K562 (cell line): ENCODE data around the gene ACAP3. TPM values are rescaled to one million over a fixed set of nuclear protein-coding genes. Genes with fewer than 3 reads are reported as not detected.

Source experiments
- ATAC-seq: fragments of 200-7000 bp; cut with Tn5 transposase; 3 replicates; pipeline ENCODE4 v1.9.1; 2020; ENCODE audit warnings: moderate library complexity
- BruUV-seq: library from RNA; stranded (reverse); fragments of 400-500 nt; replicated peaks from 2 replicates; lab custom pipeline; 2021; lab: Mats Ljungman, UMichigan
- CTCF ChIA-PET: fragments of 300-600 bp; formaldehyde crosslinking; extraction: SDS; loops from one replicate; lab custom pipeline; 2021; ENCODE audit warnings: low intra/inter-chr PET ratio; lab: Yijun Ruan, JAX
- POLR2A ChIA-PET: fragments of 300-600, 350-650 bp; sonication (Branson Sonifier 250); formaldehyde crosslinking; extraction: SDS; loops from one replicate; lab custom pipeline; 2021; ENCODE audit warnings: antibody characterized with exemption, inconsistent platforms; lab: Yijun Ruan, JAX
- DNase-seq, 4 experiments: peaks; one replicate each; pipeline versions ENCODE4 v3.0.0 to v3.0.0-alpha.2; 2011 to 2018; ENCODE audit warnings: low spot score in 3 of 4, mixed read lengths in 3 of 4; ENCODE audit errors: extremely low read depth in 1 of 4
- FAIRE-seq: peaks from 2 replicates; lab custom pipeline; 2011; peaks lifted over from hg19 to GRCh38; lab: Jason Lieb, UNC
- H2AFZ ChIP-seq: 2 replicates; pipeline ENCODE4 v1.6.0; 2011; ENCODE audit warnings: low read depth, low read length, control low read depth, inconsistent platforms
- H3K27ac ChIP-seq: fragments of 200-600 bp; 3 replicates; pipeline ENCODE4 v1.8.0; 2011; ENCODE audit warnings: low read depth, mild to moderate bottlenecking, control low read depth, inconsistent platforms, low read length, moderate library complexity, mixed read lengths; ENCODE audit errors: extremely low read depth
- H3K27me3 ChIP-seq, 2 experiments: fragments of 300-600 bp in 1 of 2; 2 replicates in 1 of 2; 3 replicates in 1 of 2; pipeline versions ENCODE4 v1.6.0 to v1.8.0; 2011; ENCODE audit warnings: inconsistent platforms in 2 of 2, low read length in 2 of 2, mild to moderate bottlenecking in 1 of 2, mixed read lengths in 1 of 2, moderate library complexity in 1 of 2; ENCODE audit not compliant: control insufficient read depth in 2 of 2, insufficient read depth in 2 of 2
- H3K36me3 ChIP-seq: fragments of 300-600 bp; 3 replicates; pipeline ENCODE4 v1.8.0; 2011; ENCODE audit warnings: mild to moderate bottlenecking, low read length, inconsistent platforms; ENCODE audit not compliant: control insufficient read depth, insufficient read depth
- H3K4me1 ChIP-seq, 2 experiments: fragments of 200-600 bp in 1 of 2; replicated peaks in 1 of 2; 2 replicates in 1 of 2; 3 replicates in 1 of 2; pipeline versions ENCODE4 v1.5.1 to v1.8.0; 2011; ENCODE audit warnings: inconsistent platforms in 2 of 2, low read length in 2 of 2, mild to moderate bottlenecking in 1 of 2, mixed read lengths in 1 of 2, moderate library complexity in 1 of 2; ENCODE audit not compliant: control insufficient read depth in 2 of 2, insufficient read depth in 2 of 2
- H3K4me2 ChIP-seq: 2 replicates; pipeline ENCODE4 v1.6.1; 2011; ENCODE audit warnings: low read length, control low read depth, inconsistent platforms, mixed read lengths; ENCODE audit not compliant: insufficient read depth
- H3K4me3 ChIP-seq: fragments of 200-600 bp; sonication (generic), shearing (Covaris generic); 2 replicates; pipeline ENCODE4 v1.5.1; 2016; ENCODE audit warnings: control low read depth, inconsistent platforms
- H3K79me2 ChIP-seq: fragments of 200-600 bp; 3 replicates; pipeline ENCODE4 v1.8.0; 2011; ENCODE audit warnings: low read length, inconsistent platforms; ENCODE audit not compliant: control insufficient read depth, insufficient read depth
- H3K9ac ChIP-seq, 2 experiments: 2 replicates each; pipeline versions ENCODE4 v1.6.0 to v1.6.1; 2011; ENCODE audit warnings: low read depth in 2 of 2, low read length in 2 of 2, control low read depth in 1 of 2, inconsistent platforms in 1 of 2, mild to moderate bottlenecking in 1 of 2, mixed read lengths in 1 of 2; ENCODE audit not compliant: insufficient read depth in 1 of 2
- H3K9me1 ChIP-seq: one replicate; pipeline ENCODE4 v1.6.0; 2011; ENCODE audit warnings: inconsistent platforms, mild to moderate bottlenecking, low read length, moderate library complexity; ENCODE audit not compliant: control insufficient read depth, insufficient read depth
- H3K9me3 ChIP-seq: replicated peaks from 2 replicates; pipeline ENCODE4 v1.5.1; 2011; ENCODE audit warnings: low read depth, low read length, inconsistent platforms; ENCODE audit not compliant: control insufficient read depth, insufficient read depth
- H4K20me1 ChIP-seq: replicated peaks from 2 replicates; pipeline ENCODE4 v1.6.1; 2011; ENCODE audit warnings: low read length, inconsistent platforms, mixed read lengths; ENCODE audit not compliant: control insufficient read depth, insufficient read depth
- NBN ChIP-seq: fragments of 450-650 bp; IDR thresholded peaks from 2 replicates; pipeline ENCODE4 v1.6.1; 2016; ENCODE audit warnings: low read depth, mild to moderate bottlenecking
- PHB2 ChIP-seq: fragments of 450-650 bp; IDR thresholded peaks from 2 replicates; pipeline ENCODE4 v1.6.1; 2017; ENCODE audit warnings: low read depth
- ZBTB7A ChIP-seq: IDR thresholded peaks from 2 replicates; pipeline ENCODE4 v1.6.1; 2011; ENCODE audit warnings: low read depth, mild to moderate bottlenecking, low read length, moderate library complexity, borderline replicate concordance; ENCODE audit not compliant: control insufficient read depth
- ZNF639 ChIP-seq, 2 experiments: fragments of 200-800 bp in 1 of 2; sonication (Bioruptor generic) in 1 of 2; sonication (generic) in 1 of 2; formaldehyde crosslinking in 1 of 2; IDR thresholded peaks in 1 of 2; conservative IDR thresholded peaks in 1 of 2; 2 replicates each; pipeline versions ENCODE4 v1.5.0 to v1.6.1; 2016 to 2020; ENCODE audit warnings: missing compliant biosample characterization in 1 of 2, missing genetic modification characterization in 1 of 2, missing genetic modification reagents in 1 of 2
- WGBS: fragments of 100-300 bp; shearing (Covaris generic); methylation state at CpG from one replicate; pipeline ENCODE4 v1.1.6; 2016; ENCODE audit warnings: low coverage, mixed read lengths; ENCODE audit not compliant: insufficient coverage; ENCODE audit errors: missing lambda C conversion rate; 5-methylcytosine and 5-hydroxymethylcytosine counted together
- in situ Hi-C: fragments of 300-500 bp; cut with MboI; formaldehyde crosslinking; loops from 4 replicates; pipeline ENCODE4 v1.15.0; 2018; ENCODE audit warnings: inconsistent platforms, mixed read lengths
- intact Hi-C: fragments of 100-400 bp; cut with micrococcal nuclease; formaldehyde crosslinking; loops from 2 replicates; pipeline ENCODE4 v1.14.2; 2022
- polyA plus RNA-seq, 8 experiments: library from polyadenylated mRNA; depleted of rRNA in 4 of 8; stranded (reverse) in 5 of 8; unstranded in 3 of 8; fragments of >200 nt; fragmentation: Nextera tagmentation in 2 of 8; fragmentation: Illumina TruSeq in 1 of 8; extraction: Ambion mirVana in 2 of 8; extraction: Trizol in 1 of 8; gene quantifications; 2 replicates each; pipeline versions ENCODE4 v1.2.1 to v1.2.3, GENCODE V29; 2011 to 2014; ENCODE audit warnings: inconsistent platforms in 1 of 8, missing spikeins in 1 of 8
- total RNA-seq, 7 experiments: library from RNA; depleted of rRNA in 6 of 7; stranded (reverse); fragments of >200 nt in 6 of 7; fragmentation: Illumina TruSeq in 2 of 7; extraction: Trizol in 2 of 7; gene quantifications; 2 replicates each; pipeline versions ENCODE4 v1.2.1 to v1.2.3, GENCODE V29; 2011 to 2021; ENCODE audit warnings: low replicate concordance in 1 of 7
- TF ChIP-seq, protein P1 (sequence below): sonication (generic); formaldehyde crosslinking; IDR thresholded peaks from 2 replicates; pipeline ENCODE4 v1.8.1; 2023; ENCODE audit warnings: mild to moderate bottlenecking, missing genetic modification reagents
- TF ChIP-seq, protein P2 (sequence below), 3 experiments: IDR thresholded peaks in 2 of 3; conservative IDR thresholded peaks in 1 of 3; 2 replicates each; pipeline ENCODE4 v1.5.1; 2011 to 2012; ENCODE audit warnings: low read length in 3 of 3, mild to moderate bottlenecking in 3 of 3, control low read depth in 2 of 3, improper control_type of control experiment in 1 of 3, inconsistent platforms in 1 of 3, low read depth in 1 of 3, mixed read lengths in 1 of 3, moderate library complexity in 1 of 3; ENCODE audit not compliant: insufficient read depth in 2 of 3

Gene ACAP3
- total and polyA plus RNA-seq, 9 of the 15 experiments (the other 6 are each of a cell fraction or from before 2014, with no cell fraction given), result 0.01 to 49.0 (median 12.0) TPM

- H3K4me1 ChIP-seq, result peaks cover 0 to 70% of the 10 kb centered on the region in 2 experiments; a peak in 3 of 5 replicates
- WGBS, result 80% methylated on average over 20 of the region's 23 CpGs
- H3K9me3 ChIP-seq, result no peaks in the 10 kb centered on the region
- H3K27ac ChIP-seq, result no peak overlapping the region
- CTCF ChIA-PET, result interaction anchor here (0.5 kb wide), 1 partner anchor 16 kb away, joined by 3 read pairs; no protein-coding TSS in a partner anchor
- H3K36me3 ChIP-seq, result no peaks in the 10 kb centered on the region
- FAIRE-seq (no peak), ATAC-seq (no peak), DNase-seq (peak in 1 of 4 experiments; percentile 55)
- H3K4me3 ChIP-seq, result no peak overlapping the region
- no peak overlapping the region for H3K4me2 ChIP-seq
- no peaks in the 10 kb centered on the region for H3K27me3 ChIP-seq
- no peaks in the 10 kb centered on the region for H3K79me2 ChIP-seq
- no peaks in the 10 kb centered on the region for H4K20me1 ChIP-seq
- no peak overlapping the region for H3K9ac ChIP-seq
- H2AFZ ChIP-seq, result no peak overlapping the region
- intact Hi-C loops, result no loop called here
- in situ Hi-C loops, result no loop called here
- H3K9me1 ChIP-seq, result no peaks in the 10 kb centered on the region
- no TSS peak for BruUV-seq
- POLR2A ChIA-PET, result no interaction called here
- TF ChIP-seq, protein P1, sequence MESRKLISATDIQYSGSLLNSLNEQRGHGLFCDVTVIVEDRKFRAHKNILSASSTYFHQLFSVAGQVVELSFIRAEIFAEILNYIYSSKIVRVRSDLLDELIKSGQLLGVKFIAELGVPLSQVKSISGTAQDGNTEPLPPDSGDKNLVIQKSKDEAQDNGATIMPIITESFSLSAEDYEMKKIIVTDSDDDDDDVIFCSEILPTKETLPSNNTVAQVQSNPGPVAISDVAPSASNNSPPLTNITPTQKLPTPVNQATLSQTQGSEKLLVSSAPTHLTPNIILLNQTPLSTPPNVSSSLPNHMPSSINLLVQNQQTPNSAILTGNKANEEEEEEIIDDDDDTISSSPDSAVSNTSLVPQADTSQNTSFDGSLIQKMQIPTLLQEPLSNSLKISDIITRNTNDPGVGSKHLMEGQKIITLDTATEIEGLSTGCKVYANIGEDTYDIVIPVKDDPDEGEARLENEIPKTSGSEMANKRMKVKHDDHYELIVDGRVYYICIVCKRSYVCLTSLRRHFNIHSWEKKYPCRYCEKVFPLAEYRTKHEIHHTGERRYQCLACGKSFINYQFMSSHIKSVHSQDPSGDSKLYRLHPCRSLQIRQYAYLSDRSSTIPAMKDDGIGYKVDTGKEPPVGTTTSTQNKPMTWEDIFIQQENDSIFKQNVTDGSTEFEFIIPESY (CRISPR knock-in tag), result peak; percentile 74; the same call in 1 of the 2 replicates
- TF ChIP-seq PHB2, result no peak
- 0 out of 4 replicates have a peak, but pooled peaks of 1 of the 2 experiments have one; percentile 5 for TF ChIP-seq ZNF639 (CRISPR knock-in tag; conservative IDR thresholded peaks at IDR 0.05 in 1 of 2, IDR thresholded peaks at IDR 0.05 in 1 of 2)
- no peak for TF ChIP-seq NBN
- TF ChIP-seq ZBTB7A, result peak; percentile 58; the same call in 1 of the 2 replicates
- TF ChIP-seq, protein P2, sequence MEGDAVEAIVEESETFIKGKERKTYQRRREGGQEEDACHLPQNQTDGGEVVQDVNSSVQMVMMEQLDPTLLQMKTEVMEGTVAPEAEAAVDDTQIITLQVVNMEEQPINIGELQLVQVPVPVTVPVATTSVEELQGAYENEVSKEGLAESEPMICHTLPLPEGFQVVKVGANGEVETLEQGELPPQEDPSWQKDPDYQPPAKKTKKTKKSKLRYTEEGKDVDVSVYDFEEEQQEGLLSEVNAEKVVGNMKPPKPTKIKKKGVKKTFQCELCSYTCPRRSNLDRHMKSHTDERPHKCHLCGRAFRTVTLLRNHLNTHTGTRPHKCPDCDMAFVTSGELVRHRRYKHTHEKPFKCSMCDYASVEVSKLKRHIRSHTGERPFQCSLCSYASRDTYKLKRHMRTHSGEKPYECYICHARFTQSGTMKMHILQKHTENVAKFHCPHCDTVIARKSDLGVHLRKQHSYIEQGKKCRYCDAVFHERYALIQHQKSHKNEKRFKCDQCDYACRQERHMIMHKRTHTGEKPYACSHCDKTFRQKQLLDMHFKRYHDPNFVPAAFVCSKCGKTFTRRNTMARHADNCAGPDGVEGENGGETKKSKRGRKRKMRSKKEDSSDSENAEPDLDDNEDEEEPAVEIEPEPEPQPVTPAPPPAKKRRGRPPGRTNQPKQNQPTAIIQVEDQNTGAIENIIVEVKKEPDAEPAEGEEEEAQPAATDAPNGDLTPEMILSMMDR (IDR thresholded peaks at IDR 0.05 in 2 of 3, conservative IDR thresholded peaks at IDR 0.05 in 1 of 3; ENCODE audit: insufficient read depth in 2 of 3, low read depth in 1 of 3, low read length in 3 of 3), result 0 out of 6 replicates have a peak, but pooled peaks of 1 of the 3 experiments have one; percentile 4
Observed at GRCh38 chr1:1245178-1245816, 62.4 kb downstream of the ACAP3 start.
